Hepatocyte (in vitro differentiated cells): ENCODE data around the gene KDELR1. TPM values are rescaled to one million over a fixed set of nuclear protein-coding genes. Genes with fewer than 3 reads are reported as not detected.

Source experiments
- DNase-seq: peaks from one replicate; pipeline ENCODE4 v3.0.0-alpha.2; 2016; ENCODE audit warnings: low spot score
- H2AFZ ChIP-seq: fragments of 200-600 bp; sonication (generic); 2 replicates; pipeline ENCODE4 v1.6.0; 2016; ENCODE audit warnings: antibody characterized with exemption, mild to moderate bottlenecking
- H3K27ac ChIP-seq: fragments of 200-600 bp; sonication (generic); 2 replicates; pipeline ENCODE4 v1.5.1; 2016; ENCODE audit warnings: mild to moderate bottlenecking
- H3K27me3 ChIP-seq: fragments of 200-600 bp; sonication (generic); 2 replicates; pipeline ENCODE4 v1.6.1; 2016
- H3K36me3 ChIP-seq: fragments of 200-600 bp; sonication (generic); replicated peaks from 2 replicates; pipeline ENCODE4 v1.5.1; 2016; ENCODE audit warnings: low read depth; ENCODE audit not compliant: insufficient read depth
- H3K4me1 ChIP-seq: fragments of 200-600 bp; sonication (generic); 2 replicates; pipeline ENCODE4 v1.5.1; 2016; ENCODE audit warnings: mild to moderate bottlenecking, moderate library complexity; ENCODE audit not compliant: insufficient read depth
- H3K4me2 ChIP-seq: fragments of 200-600 bp; sonication (generic); 2 replicates; pipeline ENCODE4 v1.6.0; 2016
- H3K4me3 ChIP-seq: fragments of 200-600 bp; sonication (generic); 2 replicates; pipeline ENCODE4 v1.5.1; 2016; ENCODE audit warnings: mild to moderate bottlenecking
- H3K79me2 ChIP-seq: fragments of 200-600 bp; sonication (generic); 2 replicates; pipeline ENCODE4 v1.6.0; 2017; ENCODE audit warnings: mild to moderate bottlenecking
- H3K9me2 ChIP-seq: fragments of 200-600 bp; sonication (generic); replicated peaks from 2 replicates; pipeline ENCODE4 v1.6.0; 2017; ENCODE audit warnings: mild to moderate bottlenecking; ENCODE audit not compliant: insufficient read depth
- H3K9me3 ChIP-seq: fragments of 200-600 bp; sonication (generic); 2 replicates; pipeline ENCODE4 v1.5.1; 2016; ENCODE audit warnings: low read depth, mild to moderate bottlenecking
- H4K20me1 ChIP-seq: fragments of 200-600 bp; sonication (generic); 2 replicates; pipeline ENCODE4 v1.6.0; 2016; ENCODE audit warnings: mild to moderate bottlenecking; ENCODE audit not compliant: insufficient read depth, poor library complexity, severe bottlenecking
- EZH2 ChIP-seq: fragments of 200-600 bp; sonication (generic); IDR thresholded peaks from 2 replicates; pipeline ENCODE4 v1.6.1; 2016; ENCODE audit warnings: antibody characterized with exemption, mild to moderate bottlenecking, borderline replicate concordance
- EZH2phosphoT487 ChIP-seq: fragments of 200-600 bp; sonication (generic); IDR thresholded peaks from one replicate; pipeline ENCODE4 v1.6.1; 2018; ENCODE audit warnings: antibody characterized with exemption, mild to moderate bottlenecking, low read depth, moderate library complexity; ENCODE audit not compliant: unreplicated experiment, severe bottlenecking
- WGBS: methylation state at CpG from one replicate; pipeline ENCODE4 v1.1.6; 2016; ENCODE audit warnings: low lambda C conversion rate; ENCODE audit errors: missing lambda C conversion rate; 5-methylcytosine and 5-hydroxymethylcytosine counted together
- polyA plus RNA-seq: library from polyadenylated mRNA; unstranded; fragments of >200 nt; fragmentation: Nextera tagmentation; extraction: Ambion mirVana; gene quantifications from 2 replicates; pipeline ENCODE4 v1.2.1, GENCODE V29; 2016
- total RNA-seq: library from RNA; depleted of rRNA; stranded (reverse); fragments of >200 nt; gene quantifications from 2 replicates; pipeline ENCODE4 v1.2.3, GENCODE V29; 2014
- TF ChIP-seq, protein P1 (sequence below): fragments of 200-600 bp; sonication (generic); IDR thresholded peaks from 2 replicates; pipeline ENCODE4 v1.5.1; 2016; ENCODE audit warnings: antibody characterized with exemption, mild to moderate bottlenecking; ENCODE audit not compliant: poor library complexity

The KDELR1 gene
- total and polyA plus RNA-seq, 2 experiments from 2014 or later, result 179 to 288 TPM

DNA sequence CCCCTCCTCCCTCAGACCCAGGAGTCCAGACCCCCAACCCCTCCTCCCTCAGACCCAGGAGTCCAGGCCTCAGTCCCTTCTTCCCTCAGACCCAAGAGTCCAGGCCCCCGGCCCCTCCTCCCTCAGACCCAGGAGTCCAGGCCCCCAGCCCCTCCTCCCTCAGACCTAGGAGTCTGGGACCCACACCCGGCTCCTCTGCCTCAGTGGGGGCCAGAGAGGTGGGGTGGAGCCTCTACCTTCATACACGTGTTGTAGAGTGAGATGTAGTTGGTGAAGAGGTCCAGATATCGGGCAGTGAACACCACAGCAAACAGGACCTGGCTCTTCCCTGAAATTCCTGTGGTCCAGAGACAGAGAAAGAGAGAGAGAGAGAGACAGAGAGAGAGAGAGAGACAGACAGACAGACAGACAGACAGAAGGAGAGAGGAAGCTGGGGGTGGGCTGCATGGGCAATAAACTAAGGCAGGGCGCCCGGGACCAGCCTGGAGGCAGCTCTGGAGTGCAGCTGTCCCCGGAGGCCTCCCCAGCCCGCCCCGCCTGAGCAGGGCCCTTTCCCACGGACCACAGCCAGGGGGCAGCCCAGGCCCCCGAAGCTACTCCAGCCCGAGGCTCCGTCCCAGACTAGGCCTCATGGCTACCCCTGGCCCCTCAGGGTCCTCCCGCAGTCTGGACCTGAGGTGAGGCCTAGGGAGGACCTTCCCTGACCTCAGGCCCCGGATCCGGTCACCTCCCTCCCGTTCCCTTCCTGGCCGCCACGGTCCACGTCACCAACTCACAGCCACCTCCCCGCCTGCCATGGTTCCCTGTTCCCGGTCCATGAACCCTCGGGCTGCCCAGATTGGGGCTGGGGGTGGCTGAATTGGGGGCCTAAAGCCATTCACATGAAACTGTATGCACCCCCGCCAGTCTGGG is 907 bp downstream of the KDELR1 start:
- Histone ChIP-seq H3K4me2 (peak overlapping the region; percentile 98), H3K79me2 (peaks cover 34% of the 10 kb centered on the region), H3K27me3 (peaks cover 24% of the 10 kb centered on the region), H3K36me3 (no peaks in the 10 kb centered on the region), H3K4me1 (peaks cover 15% of the 10 kb centered on the region), H4K20me1 (peaks cover 9% of the 10 kb centered on the region), H3K9me3 (no peaks in the 10 kb centered on the region), H3K9me2 (no peaks in the 10 kb centered on the region), H3K27ac (peak overlapping the region; percentile 97), H2AFZ (peak overlapping the region; percentile 86), H3K4me3 (peak overlapping the region; percentile 97)
- peak; percentile 88 for DNase-seq
- 2% methylated on average over 22 of the region's 24 CpGs for whole genome bisulfite sequencing
- TF ChIP-seq EZH2phosphoT487, result no peak
- TF ChIP-seq, protein P1, sequence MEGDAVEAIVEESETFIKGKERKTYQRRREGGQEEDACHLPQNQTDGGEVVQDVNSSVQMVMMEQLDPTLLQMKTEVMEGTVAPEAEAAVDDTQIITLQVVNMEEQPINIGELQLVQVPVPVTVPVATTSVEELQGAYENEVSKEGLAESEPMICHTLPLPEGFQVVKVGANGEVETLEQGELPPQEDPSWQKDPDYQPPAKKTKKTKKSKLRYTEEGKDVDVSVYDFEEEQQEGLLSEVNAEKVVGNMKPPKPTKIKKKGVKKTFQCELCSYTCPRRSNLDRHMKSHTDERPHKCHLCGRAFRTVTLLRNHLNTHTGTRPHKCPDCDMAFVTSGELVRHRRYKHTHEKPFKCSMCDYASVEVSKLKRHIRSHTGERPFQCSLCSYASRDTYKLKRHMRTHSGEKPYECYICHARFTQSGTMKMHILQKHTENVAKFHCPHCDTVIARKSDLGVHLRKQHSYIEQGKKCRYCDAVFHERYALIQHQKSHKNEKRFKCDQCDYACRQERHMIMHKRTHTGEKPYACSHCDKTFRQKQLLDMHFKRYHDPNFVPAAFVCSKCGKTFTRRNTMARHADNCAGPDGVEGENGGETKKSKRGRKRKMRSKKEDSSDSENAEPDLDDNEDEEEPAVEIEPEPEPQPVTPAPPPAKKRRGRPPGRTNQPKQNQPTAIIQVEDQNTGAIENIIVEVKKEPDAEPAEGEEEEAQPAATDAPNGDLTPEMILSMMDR, result peak; percentile 59

DNA sequence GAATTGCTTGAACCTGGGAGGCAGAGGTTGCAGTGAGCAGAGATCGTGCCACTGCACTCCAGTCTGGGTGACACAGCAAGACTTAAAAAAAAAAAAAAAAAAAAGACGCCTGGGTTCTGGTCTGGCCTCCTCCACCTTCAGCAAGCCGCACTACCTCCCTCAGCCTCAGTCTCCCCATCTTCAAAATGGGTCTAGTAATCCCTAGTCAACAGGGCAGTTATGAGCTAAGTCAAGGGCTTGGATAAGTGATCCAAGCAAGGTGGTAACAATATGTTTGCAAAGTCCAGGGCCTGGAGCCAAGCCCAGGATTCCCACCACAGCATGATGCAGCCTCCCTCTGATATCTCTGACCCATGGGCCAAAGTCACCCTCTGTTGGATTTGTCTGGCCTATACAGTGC is 4.4 kb downstream of the KDELR1 start:
- Histone ChIP-seq H3K9me2 (no peaks in the 10 kb centered on the region), H3K79me2 (peaks cover 34% of the 10 kb centered on the region), H3K4me2 (no peak overlapping the region), H2AFZ (no peak overlapping the region), H3K9me3 (no peaks in the 10 kb centered on the region), H3K4me3 (no peak overlapping the region), H3K36me3 (no peaks in the 10 kb centered on the region), H3K27me3 (no peaks in the 10 kb centered on the region), H3K4me1 (no peaks in the 10 kb centered on the region), H4K20me1 (peaks cover 9% of the 10 kb centered on the region), H3K27ac (no peak overlapping the region)
- WGBS, result 92% methylated on average over 3 of the region's 3 CpGs
- TF ChIP-seq EZH2phosphoT487, result no peak
- TF ChIP-seq, protein P1, result no peak
- TF ChIP-seq EZH2, result no peak
- no peak for DNase-seq

DNA sequence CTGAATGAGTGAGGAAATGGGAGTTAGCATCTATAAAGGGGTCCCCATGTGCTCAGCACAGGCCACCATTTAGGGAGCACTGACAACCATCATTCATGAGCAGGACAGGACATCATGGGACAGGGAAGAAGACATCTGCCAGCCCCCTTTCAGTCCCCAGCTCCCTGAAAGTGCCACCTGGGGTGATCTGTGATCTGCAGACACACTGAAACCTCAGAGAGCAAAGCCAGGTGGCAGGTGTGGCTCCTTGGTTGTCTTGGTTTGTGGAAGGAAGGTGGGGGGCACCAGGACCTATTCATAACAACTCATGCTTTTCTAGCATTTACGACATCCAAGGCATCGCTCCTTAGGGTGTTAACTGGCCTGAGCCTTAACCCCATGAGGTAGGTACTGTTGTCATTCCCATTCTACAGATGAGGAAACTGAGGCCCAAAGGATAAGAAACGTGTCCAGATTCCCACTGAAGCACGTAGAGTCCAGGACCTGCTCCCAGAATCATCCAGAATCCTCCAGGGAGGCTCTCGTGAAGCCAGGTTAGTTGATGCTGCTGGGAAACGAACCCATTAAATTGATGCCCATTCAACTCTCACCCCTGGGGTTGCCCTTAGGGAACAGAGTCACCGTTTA is 5.8 kb downstream of the KDELR1 start:
- no peaks in the 10 kb centered on the region for H3K36me3 ChIP-seq
- TF ChIP-seq EZH2phosphoT487, result no peak
- TF ChIP-seq, protein P1, result no peak
- TF ChIP-seq EZH2, result no peak
- H3K4me1 ChIP-seq, result no peaks in the 10 kb centered on the region
- no peaks in the 10 kb centered on the region for H3K27me3 ChIP-seq
- no peak for DNase-seq
- no peaks in the 10 kb centered on the region for H3K9me3 ChIP-seq
- peaks cover 9% of the 10 kb centered on the region for H4K20me1 ChIP-seq
- 93% methylated on average over 7 of the region's 7 CpGs for WGBS
- peaks cover 26% of the 10 kb centered on the region for H3K79me2 ChIP-seq
- no peak overlapping the region for H3K4me3 ChIP-seq
- H3K27ac ChIP-seq, result no peak overlapping the region
- H3K4me2 ChIP-seq, result no peak overlapping the region
- no peak overlapping the region for H2AFZ ChIP-seq
- no peaks in the 10 kb centered on the region for H3K9me2 ChIP-seq
